GM10248 (cell line): ENCODE data around the gene FAM216B.
"Not testable (repeated sequence)": the region's sequence is repeated elsewhere in the genome, so short reads cannot be mapped to it uniquely, and the experiment has no call there.

Experiments
- CTCF ChIA-PET: fragments of 300-600 bp; sonication (Branson Sonifier 250); formaldehyde crosslinking; extraction: SDS; loops from one replicate; lab custom pipeline; 2021; ENCODE audit warnings: antibody characterized with exemption; lab: Yijun Ruan, JAX
- POLR2A ChIA-PET: fragments of 350-650 bp; sonication (Branson Sonifier 250); formaldehyde crosslinking; extraction: SDS; loops from one replicate; lab custom pipeline; 2020; ENCODE audit warnings: antibody characterized with exemption; lab: Yijun Ruan, JAX
- DNase-seq: peaks from one replicate; pipeline ENCODE4 v3.0.0; 2012; ENCODE audit errors: extremely low spot score
- TF ChIP-seq, protein P1 (sequence below): IDR thresholded peaks from 2 replicates; pipeline ENCODE4 v1.5.1; 2012; ENCODE audit warnings: mild to moderate bottlenecking, low read depth; ENCODE audit errors: extremely low read depth, missing control alignments, control extremely low read depth

FAM216B gene

DNA sequence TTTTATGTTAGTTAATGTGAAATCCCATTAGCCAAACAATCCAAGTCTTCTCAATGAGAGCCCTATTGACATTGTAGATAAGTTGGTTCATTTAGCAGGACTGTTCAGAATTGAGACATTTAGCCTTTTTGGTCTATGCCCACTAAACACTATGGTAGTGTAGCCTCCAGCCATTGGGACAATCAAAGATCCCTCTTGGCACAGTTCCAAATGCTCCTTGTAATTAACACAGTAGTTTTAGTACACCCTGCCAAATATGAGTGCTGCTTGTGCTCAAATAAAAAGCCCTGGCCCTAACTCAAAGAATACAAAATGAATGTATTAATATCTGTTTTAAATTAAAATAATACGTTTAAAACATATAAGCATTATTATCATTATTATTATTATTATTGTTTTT is 15.4 kb upstream of the FAM216B start:
- TF ChIP-seq, protein P1, sequence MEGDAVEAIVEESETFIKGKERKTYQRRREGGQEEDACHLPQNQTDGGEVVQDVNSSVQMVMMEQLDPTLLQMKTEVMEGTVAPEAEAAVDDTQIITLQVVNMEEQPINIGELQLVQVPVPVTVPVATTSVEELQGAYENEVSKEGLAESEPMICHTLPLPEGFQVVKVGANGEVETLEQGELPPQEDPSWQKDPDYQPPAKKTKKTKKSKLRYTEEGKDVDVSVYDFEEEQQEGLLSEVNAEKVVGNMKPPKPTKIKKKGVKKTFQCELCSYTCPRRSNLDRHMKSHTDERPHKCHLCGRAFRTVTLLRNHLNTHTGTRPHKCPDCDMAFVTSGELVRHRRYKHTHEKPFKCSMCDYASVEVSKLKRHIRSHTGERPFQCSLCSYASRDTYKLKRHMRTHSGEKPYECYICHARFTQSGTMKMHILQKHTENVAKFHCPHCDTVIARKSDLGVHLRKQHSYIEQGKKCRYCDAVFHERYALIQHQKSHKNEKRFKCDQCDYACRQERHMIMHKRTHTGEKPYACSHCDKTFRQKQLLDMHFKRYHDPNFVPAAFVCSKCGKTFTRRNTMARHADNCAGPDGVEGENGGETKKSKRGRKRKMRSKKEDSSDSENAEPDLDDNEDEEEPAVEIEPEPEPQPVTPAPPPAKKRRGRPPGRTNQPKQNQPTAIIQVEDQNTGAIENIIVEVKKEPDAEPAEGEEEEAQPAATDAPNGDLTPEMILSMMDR = no peak
- no peak for DNase-seq
- ChIA-PET POLR2A (no interaction called here), CTCF (no interaction called here)

DNA sequence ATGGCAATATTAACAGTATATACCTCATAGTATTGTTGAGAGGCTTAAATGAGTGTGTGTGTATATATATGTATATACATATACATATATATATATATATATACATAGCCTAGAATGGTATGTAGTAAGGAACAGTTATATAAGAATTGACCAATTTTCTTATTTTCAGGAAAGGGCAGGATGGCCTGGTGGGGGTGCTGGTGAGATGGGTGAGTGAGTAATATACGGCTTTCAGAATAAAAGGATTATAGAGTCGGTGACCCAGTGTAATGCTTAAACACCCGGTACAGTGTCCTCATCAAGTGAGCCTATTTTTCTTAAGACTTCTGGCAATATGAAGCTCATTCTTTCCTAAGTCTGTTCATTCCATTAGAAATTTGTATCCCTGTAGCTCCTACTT is 11.7 kb upstream of the FAM216B start:
- CTCF ChIA-PET = no interaction called here
- TF ChIP-seq, protein P1 = no peak
- DNase-seq = no peak
- POLR2A ChIA-PET = interaction anchor here (0.7 kb wide), 1 partner anchor 106 kb away, joined by 3 read pairs; no protein-coding TSS in a partner anchor

DNA sequence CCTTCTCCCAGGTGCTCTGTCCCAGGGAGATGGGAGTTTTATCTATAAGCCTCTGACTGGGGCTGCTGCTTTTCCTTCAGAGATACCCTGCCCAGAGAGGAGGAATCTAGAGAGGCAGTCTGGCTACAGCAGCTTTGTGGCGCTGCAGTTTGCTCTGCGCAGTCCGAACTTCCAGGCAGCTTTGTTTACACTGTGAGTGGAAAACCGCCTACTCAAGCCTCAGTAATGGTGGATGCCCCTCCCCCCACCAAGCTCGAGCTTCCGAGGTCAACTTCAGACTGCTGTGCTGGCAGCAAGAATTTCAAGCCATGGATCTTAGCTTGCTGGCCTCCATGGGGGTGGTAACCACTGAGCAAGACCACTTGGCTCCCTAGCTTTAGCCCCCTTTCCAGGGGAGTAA is 4.8 kb upstream of the FAM216B start:
- POLR2A ChIA-PET, DNase-seq, CTCF ChIA-PET: not testable (repeated sequence)

DNA sequence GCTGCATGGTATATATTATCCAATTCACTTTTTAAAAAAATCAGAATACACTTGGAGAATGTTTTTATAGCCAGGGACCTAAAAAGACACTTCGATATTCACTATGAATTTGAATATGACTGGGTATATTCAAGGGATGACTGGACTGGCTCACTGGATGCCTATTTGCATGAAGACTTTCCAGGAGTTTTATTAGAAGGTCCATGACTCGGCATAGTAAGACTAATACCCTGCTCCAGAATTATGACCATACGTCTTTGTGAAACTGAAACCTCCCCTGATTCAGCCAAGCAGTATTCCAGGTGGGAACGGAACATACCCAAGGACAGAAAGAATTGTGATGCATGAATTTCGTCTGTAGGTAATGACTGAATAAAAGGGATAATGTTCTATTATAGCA is 3.9 kb upstream of the FAM216B start:
- no peak for DNase-seq
- CTCF ChIA-PET = no interaction called here
- POLR2A ChIA-PET = no interaction called here
- TF ChIP-seq, protein P1 = no peak

DNA sequence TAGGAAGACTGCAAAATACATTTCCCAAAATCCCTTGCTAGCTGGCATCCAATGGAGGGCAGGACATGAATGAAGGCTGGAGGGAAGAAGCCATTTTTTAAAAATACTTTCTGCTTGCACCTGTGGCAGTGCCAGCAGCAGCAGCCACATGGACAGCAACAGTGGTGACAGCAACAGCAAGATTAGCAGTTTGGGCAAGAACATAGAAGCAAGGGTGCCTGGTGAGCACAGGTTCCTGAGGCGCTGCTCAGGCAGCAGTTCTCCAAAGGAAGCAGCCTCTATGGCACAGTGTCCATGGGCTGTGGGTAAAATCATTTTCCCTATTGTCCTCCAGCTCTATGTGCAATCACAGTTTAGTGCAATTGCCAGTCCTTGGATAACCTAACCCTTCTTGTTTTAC is 1.3 kb upstream of the FAM216B start:
- TF ChIP-seq, protein P1 = no peak
- POLR2A ChIA-PET = no interaction called here
- CTCF ChIA-PET = interaction anchor here (1.7 kb wide), 1 partner anchor 12 kb away, joined by 4 read pairs; no protein-coding TSS in a partner anchor
- no peak for DNase-seq

DNA sequence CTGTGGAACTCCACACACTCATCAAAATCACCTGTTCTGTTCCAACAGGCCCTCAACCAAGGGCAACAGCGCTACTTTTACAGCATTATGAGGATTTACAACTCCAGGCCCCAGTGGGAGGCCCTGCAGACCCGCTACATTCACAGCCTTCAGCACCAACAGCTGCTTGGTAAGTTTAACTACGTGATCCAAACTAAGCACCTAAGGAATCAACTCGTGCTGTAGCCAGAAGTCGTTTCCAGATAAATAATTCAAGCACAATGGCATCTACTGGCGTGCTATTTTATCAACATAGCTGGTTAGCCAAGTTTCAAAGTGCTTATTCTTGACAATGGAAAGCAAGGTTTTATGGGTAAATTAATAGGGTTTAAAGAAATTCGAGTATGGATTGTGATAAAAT is 5.3 kb downstream of the FAM216B start:
- TF ChIP-seq, protein P1 = no peak
- CTCF ChIA-PET = no interaction called here
- POLR2A ChIA-PET = no interaction called here
- DNase-seq = no peak

DNA sequence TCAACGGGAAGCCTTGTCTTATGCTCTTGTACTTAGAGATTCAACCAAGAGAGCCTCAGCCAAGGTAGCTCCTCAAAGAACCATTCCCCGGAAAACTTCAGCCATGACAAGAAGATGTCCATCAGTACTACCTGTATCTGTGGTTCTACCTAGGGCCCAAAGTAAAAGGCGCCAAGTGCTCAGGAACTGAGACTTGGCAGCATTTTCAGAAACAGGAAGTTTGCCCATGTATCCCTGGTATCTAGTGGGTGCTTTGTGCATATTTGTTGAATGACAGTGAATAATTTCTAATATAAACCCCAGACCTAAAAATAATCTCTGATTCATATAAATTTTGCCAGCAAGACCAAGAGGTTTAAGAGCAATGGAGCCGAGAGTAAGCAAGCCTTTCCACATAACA is 7.2 kb downstream of the FAM216B start:
- CTCF ChIA-PET = no interaction called here
- TF ChIP-seq, protein P1 = no peak
- DNase-seq = no peak
- POLR2A ChIA-PET = no interaction called here
